HUES48 (cell line): Measurements from ENCODE around the gene HBG2.
"Not testable (repeated sequence)": the region's sequence is repeated elsewhere in the genome, so short reads cannot be mapped to it uniquely, and the experiment has no call there.

Experiments
- H3K27ac ChIP-seq: one replicate; pipeline ENCODE4 v1.7.0; 2013; ENCODE audit warnings: low read depth, low read length, inconsistent platforms
- H3K27me3 ChIP-seq: 2 replicates; pipeline ENCODE4 v1.6.1; 2013; ENCODE audit warnings: mild to moderate bottlenecking, low read length; ENCODE audit not compliant: control insufficient read depth, insufficient read depth
- H3K36me3 ChIP-seq: 2 replicates; pipeline ENCODE4 v1.6.1; 2013; ENCODE audit warnings: low read length; ENCODE audit not compliant: control insufficient read depth, insufficient read depth
- H3K4me1 ChIP-seq: 2 replicates; pipeline ENCODE4 v1.6.1; 2013; ENCODE audit warnings: mild to moderate bottlenecking, low read length; ENCODE audit not compliant: control insufficient read depth, insufficient read depth
- H3K4me3 ChIP-seq: 2 replicates; pipeline ENCODE4 v1.5.1; 2013; ENCODE audit warnings: mild to moderate bottlenecking, low read depth, low read length
- H3K9ac ChIP-seq: 2 replicates; pipeline ENCODE4 v1.6.1; 2013; ENCODE audit warnings: mild to moderate bottlenecking, low read depth, low read length, moderate library complexity
- H3K9me3 ChIP-seq: 2 replicates; pipeline ENCODE4 v1.6.1; 2013; ENCODE audit warnings: low read length; ENCODE audit not compliant: control insufficient read depth, insufficient read depth

HBG2 gene

DNA sequence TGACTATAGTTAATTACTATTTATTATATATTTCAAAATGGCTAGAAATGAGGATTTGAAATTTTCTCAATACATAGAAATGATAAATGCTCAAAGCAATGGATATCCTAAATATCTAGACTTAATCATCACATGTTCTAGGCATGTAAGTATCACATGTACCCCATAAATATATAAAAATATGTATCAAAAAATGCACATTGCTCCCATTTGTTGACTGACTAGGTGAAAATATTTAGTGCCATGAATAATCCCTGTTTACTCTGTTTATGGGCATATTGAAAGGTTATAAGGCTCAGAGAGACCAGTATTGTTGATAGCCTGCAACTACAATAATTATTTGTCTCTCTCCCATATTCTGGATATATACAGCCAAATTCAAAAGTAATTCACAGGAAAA lies 12.0 kb upstream of the HBG2 start:
- Histone ChIP-seq H3K9ac (no peak overlapping the region), H3K27ac (no peak overlapping the region), H3K27me3 (no peaks in the 10 kb centered on the region), H3K4me3 (no peak overlapping the region), H3K9me3 (no peaks in the 10 kb centered on the region), H3K4me1 (no peaks in the 10 kb centered on the region), H3K36me3 (no peaks in the 10 kb centered on the region)

- Histone ChIP-seq H3K27ac (no peak overlapping the region), H3K27me3 (no peaks in the 10 kb centered on the region), H3K36me3 (no peaks in the 10 kb centered on the region), H3K4me1 (no peaks in the 10 kb centered on the region), H3K9ac (no peak overlapping the region), H3K4me3 (no peak overlapping the region), H3K9me3 (no peaks in the 10 kb centered on the region)
Measured at GRCh38 chr11:5265832-5266231, 11.3 kb upstream of the HBG2 start.

DNA sequence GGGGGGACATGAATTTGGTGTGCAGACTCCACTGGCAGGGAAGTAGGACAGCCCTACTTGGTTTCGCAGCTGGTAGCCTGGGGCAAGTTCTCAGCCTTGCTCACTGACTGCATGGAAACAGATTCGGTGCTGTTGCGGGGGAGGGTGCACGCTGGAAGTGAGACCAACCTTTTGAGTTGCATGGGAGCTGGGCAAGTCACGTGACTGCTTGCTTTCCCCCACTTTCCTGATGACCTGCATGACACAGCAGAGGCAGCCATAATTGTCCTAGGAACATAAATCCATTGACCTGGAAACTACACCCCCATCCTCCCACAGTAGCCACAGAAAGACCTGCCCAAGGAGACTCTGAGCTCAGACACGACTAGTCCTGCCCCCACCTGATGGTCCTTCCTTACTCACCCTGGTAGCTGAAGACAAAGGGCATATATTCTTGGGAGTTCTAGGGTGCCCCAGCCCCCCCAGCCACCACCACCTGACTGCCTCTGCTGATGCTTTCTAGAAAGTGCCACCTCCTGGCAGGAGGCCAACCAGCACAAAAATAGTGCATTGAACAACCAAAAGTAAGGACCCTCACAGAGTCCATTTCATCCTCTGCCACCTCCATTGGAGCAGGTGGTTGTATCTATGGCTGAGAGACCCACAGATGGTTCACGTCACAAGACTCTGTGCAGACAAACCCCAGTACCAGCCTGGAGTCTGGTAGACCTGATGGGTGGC lies 4.1 kb upstream of the HBG2 start:
- Histone ChIP-seq H3K36me3 (no peaks in the 10 kb centered on the region), H3K27ac (no peak overlapping the region), H3K27me3 (no peaks in the 10 kb centered on the region), H3K4me1 (peaks cover 19% of the 10 kb centered on the region), H3K9me3 (no peaks in the 10 kb centered on the region), H3K4me3 (no peak overlapping the region), H3K9ac (no peak overlapping the region)

DNA sequence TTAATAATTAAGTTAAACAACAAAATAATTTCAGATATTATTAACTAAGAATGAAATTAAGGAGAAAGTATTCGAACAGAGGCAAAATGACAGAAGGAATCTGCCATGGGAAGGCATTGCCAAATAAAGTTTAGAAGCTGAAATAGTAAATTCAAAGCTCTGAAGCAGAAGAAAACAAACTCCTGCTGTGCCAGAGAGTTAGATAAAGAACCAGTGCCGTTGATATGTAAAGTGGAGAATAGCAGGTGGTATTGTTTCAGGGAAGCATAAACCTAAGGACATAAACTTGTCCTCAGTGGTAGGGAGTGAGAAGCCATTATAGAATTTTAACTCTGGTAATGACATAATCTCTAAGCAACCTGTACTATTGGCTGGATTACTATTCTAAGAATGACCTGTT lies 2.7 kb upstream of the HBG2 start:
- Histone ChIP-seq H3K9ac (no peak overlapping the region), H3K4me1 (peaks cover 19% of the 10 kb centered on the region), H3K36me3 (no peaks in the 10 kb centered on the region), H3K9me3 (no peaks in the 10 kb centered on the region), H3K4me3 (no peak overlapping the region), H3K27ac (peak overlapping the region; percentile 13), H3K27me3 (no peaks in the 10 kb centered on the region)

GRCh38 chr11:5254023-5254422 lies 558 bp downstream of the HBG2 start:
- H3K4me1 ChIP-seq, result peaks cover 19% of the 10 kb centered on the region
- H3K27me3 ChIP-seq, H3K36me3 ChIP-seq, H3K9ac ChIP-seq, H3K4me3 ChIP-seq, H3K9me3 ChIP-seq, H3K27ac ChIP-seq: not testable (repeated sequence)

GRCh38 chr11:5253440-5253839 lies 1.1 kb downstream of the HBG2 start:
- H3K9me3 ChIP-seq, H3K4me3 ChIP-seq, H3K27ac ChIP-seq, H3K9ac ChIP-seq, H3K36me3 ChIP-seq, H3K27me3 ChIP-seq: not testable (repeated sequence)
- peaks cover 15% of the 10 kb centered on the region for H3K4me1 ChIP-seq

GRCh38 chr11:5252919-5253265 lies 1.7 kb downstream of the HBG2 start:
- Histone ChIP-seq H3K9ac (no peak overlapping the region), H3K27ac (no peak overlapping the region), H3K9me3 (no peaks in the 10 kb centered on the region), H3K4me1 (peaks cover 10% of the 10 kb centered on the region), H3K36me3 (no peaks in the 10 kb centered on the region), H3K27me3 (no peaks in the 10 kb centered on the region), H3K4me3 (no peak overlapping the region)

- H3K9me3 ChIP-seq, result no peaks in the 10 kb centered on the region
- no peak overlapping the region for H3K27ac ChIP-seq
- H3K36me3 ChIP-seq, result no peaks in the 10 kb centered on the region
- no peaks in the 10 kb centered on the region for H3K27me3 ChIP-seq
- peaks cover 5% of the 10 kb centered on the region; the same call in 1 of the 2 replicates for H3K4me1 ChIP-seq
- H3K4me3 ChIP-seq, result no peak overlapping the region
- H3K9ac ChIP-seq, result no peak overlapping the region
Measured at GRCh38 chr11:5252192-5252918, 2.2 kb downstream of the HBG2 start.

- Histone ChIP-seq H3K9me3 (no peaks in the 10 kb centered on the region), H3K4me3 (no peak overlapping the region), H3K27me3 (no peaks in the 10 kb centered on the region), H3K9ac (no peak overlapping the region), H3K36me3 (no peaks in the 10 kb centered on the region), H3K4me1 (peaks cover under 1% of the 10 kb centered on the region; the same call in 1 of the 2 replicates), H3K27ac (no peak overlapping the region)
Measured at GRCh38 chr11:5251746-5252145, 2.8 kb downstream of the HBG2 start.

DNA sequence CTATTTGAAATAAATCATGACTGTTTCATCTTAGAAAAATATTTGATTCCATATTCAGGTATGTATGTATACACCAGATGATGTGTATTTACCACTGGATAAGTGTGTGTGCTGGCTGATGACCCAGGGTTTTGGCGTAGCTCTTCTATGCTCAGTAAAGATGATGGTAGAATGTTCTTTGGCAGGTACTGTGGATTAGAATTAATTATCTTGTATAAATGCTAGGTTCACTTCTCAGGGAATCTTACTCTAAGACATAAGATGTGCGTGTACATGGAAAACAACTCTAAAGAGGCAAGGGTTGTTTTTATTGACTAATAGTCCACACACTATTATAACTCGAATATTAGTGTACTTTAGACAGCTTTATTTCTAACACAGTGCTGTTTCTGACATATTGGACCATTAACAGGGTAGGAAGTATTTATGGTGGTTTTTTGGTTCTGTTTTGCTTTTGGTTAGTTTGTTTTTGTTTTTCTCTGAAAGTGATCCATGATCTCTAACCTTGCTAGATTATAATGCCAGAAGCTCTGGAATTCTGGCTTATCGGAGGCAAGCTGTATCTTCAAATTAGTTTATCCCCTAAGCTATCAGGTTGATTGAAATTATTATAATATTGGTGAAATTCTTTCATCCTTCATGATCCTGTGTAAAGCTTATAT lies 3.9 kb downstream of the HBG2 start:
- H3K27ac ChIP-seq, result no peak overlapping the region
- H3K4me3 ChIP-seq, result no peak overlapping the region

DNA sequence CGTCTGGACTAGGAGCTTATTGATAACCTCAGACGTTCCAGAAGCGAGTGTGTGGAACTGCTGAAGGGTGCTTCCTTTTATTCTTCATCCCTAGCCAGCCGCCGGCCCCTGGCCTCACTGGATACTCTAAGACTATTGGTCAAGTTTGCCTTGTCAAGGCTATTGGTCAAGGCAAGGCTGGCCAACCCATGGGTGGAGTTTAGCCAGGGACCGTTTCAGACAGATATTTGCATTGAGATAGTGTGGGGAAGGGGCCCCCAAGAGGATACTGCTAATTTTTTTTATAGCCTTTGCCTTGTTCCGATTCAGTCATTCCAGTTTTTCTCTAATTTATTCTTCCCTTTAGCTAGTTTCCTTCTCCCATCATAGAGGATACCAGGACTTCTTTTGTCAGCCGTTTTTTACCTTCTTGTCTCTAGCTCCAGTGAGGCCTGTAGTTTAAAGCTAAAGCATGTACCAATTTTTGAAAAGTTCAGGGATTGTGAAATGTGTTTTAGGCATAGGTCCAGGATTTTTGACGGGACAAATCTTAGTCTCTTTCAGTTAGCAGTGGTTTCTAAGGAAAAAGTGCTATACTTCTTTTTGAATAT lies 4.7 kb downstream of the HBG2 start, which contains the start of gene HBG1:
HBG1 (minus strand) TSS at position 51 of the 590 bp plus-strand sequence. CDS start 53 bp downstream, outside the sequence.
- not testable (repeated sequence) for H3K4me1 ChIP-seq, H3K36me3 ChIP-seq, H3K27ac ChIP-seq, H3K27me3 ChIP-seq, H3K9ac ChIP-seq, H3K4me3 ChIP-seq, H3K9me3 ChIP-seq

More for the DNA sequence above, 3.9 kb downstream of the HBG2 start:
- H3K9ac ChIP-seq, result no peak overlapping the region
- H3K36me3 ChIP-seq, result no peaks in the 10 kb centered on the region
- no peaks in the 10 kb centered on the region for H3K27me3 ChIP-seq
- H3K4me1 ChIP-seq, result no peaks in the 10 kb centered on the region
- H3K9me3 ChIP-seq, result no peaks in the 10 kb centered on the region
